Stimulated activated CD4-positive, alpha-beta T cell treated with anti-CD3 and anti-CD28 coated beads, Interleukin-1b, Interleukin-23, amount 100 ng/mL, for 24 hours (primary cell): ENCODE data around the gene PODXL2.
"Not testable (repeated sequence)": the region's sequence is repeated elsewhere in the genome, so short reads cannot be mapped to it uniquely, and the experiment has no call there.

ENCODE experiments used
- DNase-seq, 4 experiments: peaks; one replicate each; pipeline ENCODE4 v3.0.0-alpha.2; 2020; ENCODE audit warnings: low read depth in 4 of 4, low spot score in 1 of 4

The PODXL2 gene

GRCh38 chr3:127674101-127674721, 45.2 kb downstream of the PODXL2 start:
- DNase-seq, result no peak

GRCh38 chr3:127674790-127675189, 45.8 kb downstream of the PODXL2 start:
- DNase-seq, result no peak

GRCh38 chr3:127675651-127676391, 46.8 kb downstream of the PODXL2 start:
- no peak for DNase-seq

GRCh38 chr3:127676456-127676855, 47.5 kb downstream of the PODXL2 start:
- DNase-seq, result no peak

GRCh38 chr3:127676921-127677351, 48.0 kb downstream of the PODXL2 start:
- DNase-seq, result no peak

GRCh38 chr3:127677541-127678314, 48.7 kb downstream of the PODXL2 start:
- no peak for DNase-seq

- no peak for DNase-seq
Measured at GRCh38 chr3:127678315-127678599, 49.3 kb downstream of the PODXL2 start.

GRCh38 chr3:127678611-127679533, 49.9 kb downstream of the PODXL2 start:
- no peak for DNase-seq

GRCh38 chr3:127679534-127680145, 50.7 kb downstream of the PODXL2 start:
- DNase-seq, result no peak

- DNase-seq, result no peak
Measured at GRCh38 chr3:127680146-127680661, 51.2 kb downstream of the PODXL2 start.

GRCh38 chr3:127680798-127681221, 51.8 kb downstream of the PODXL2 start:
- no peak for DNase-seq

GRCh38 chr3:127682175-127682554, 53.2 kb downstream of the PODXL2 start:
- not testable (repeated sequence) for DNase-seq

GRCh38 chr3:127682561-127682960, 53.6 kb downstream of the PODXL2 start:
- DNase-seq, result no peak

- no peak for DNase-seq
Measured at GRCh38 chr3:127684871-127685707, 56.1 kb downstream of the PODXL2 start.

- no peak for DNase-seq
Measured at GRCh38 chr3:127685708-127686511, 56.9 kb downstream of the PODXL2 start.

- DNase-seq, result no peak
Measured at GRCh38 chr3:127686512-127686894, 57.5 kb downstream of the PODXL2 start.

GRCh38 chr3:127687228-127687737, 58.3 kb downstream of the PODXL2 start:
- DNase-seq, result no peak

- no peak for DNase-seq
Measured at GRCh38 chr3:127688022-127688415, 59.0 kb downstream of the PODXL2 start.
